Measurements from ENCODE around the gene MEGF11.

MEGF11 gene

GRCh38 chr15:66170042-66170441, 83.5 kb downstream of the MEGF11 start:
- DNase-seq (ENCODE audit: low read depth): no peak

- DNase-seq (ENCODE audit: low read depth): no peak
These were observed 83.9 kb downstream of the MEGF11 start for GRCh38 chr15:66169625-66170024.

GRCh38 chr15:66169023-66169422, 84.5 kb downstream of the MEGF11 start:
- no peak for DNase-seq (ENCODE audit: low read depth)

GRCh38 chr15:66167854-66168253, 85.7 kb downstream of the MEGF11 start:
- DNase-seq (ENCODE audit: low read depth): no peak

- no peak for DNase-seq (ENCODE audit: low read depth)
These were observed 87.7 kb downstream of the MEGF11 start for GRCh38 chr15:66165856-66166255.

GRCh38 chr15:66164788-66165187, 88.8 kb downstream of the MEGF11 start:
- DNase-seq (ENCODE audit: low read depth): no peak

- no peak for DNase-seq (ENCODE audit: low read depth)
These were observed 90.0 kb downstream of the MEGF11 start for GRCh38 chr15:66163553-66163952.

GRCh38 chr15:66162286-66162685, 91.3 kb downstream of the MEGF11 start:
- no peak for DNase-seq (ENCODE audit: low read depth)

- no peak for DNase-seq (ENCODE audit: low read depth)
These were observed 91.9 kb downstream of the MEGF11 start for GRCh38 chr15:66161575-66162118.

GRCh38 chr15:66161108-66161507, 92.4 kb downstream of the MEGF11 start:
- no peak for DNase-seq (ENCODE audit: low read depth)

- DNase-seq (ENCODE audit: low read depth): no peak
These were observed 96.0 kb downstream of the MEGF11 start for GRCh38 chr15:66157507-66157906.

GRCh38 chr15:66156310-66156975, 97.1 kb downstream of the MEGF11 start:
- no peak for DNase-seq (ENCODE audit: low read depth)

- DNase-seq (ENCODE audit: low read depth): no peak
These were observed 98.5 kb downstream of the MEGF11 start for GRCh38 chr15:66155065-66155464.

GRCh38 chr15:66154581-66154980, 99.0 kb downstream of the MEGF11 start:
- no peak for DNase-seq (ENCODE audit: low read depth)

GRCh38 chr15:66153549-66154415, 99.8 kb downstream of the MEGF11 start:
- no peak for DNase-seq (ENCODE audit: low read depth)

GRCh38 chr15:66152650-66153049, 100.9 kb downstream of the MEGF11 start:
- DNase-seq (ENCODE audit: low read depth): no peak

- no peak for DNase-seq (ENCODE audit: low read depth)
These were observed 101.7 kb downstream of the MEGF11 start for GRCh38 chr15:66151809-66152208.

GRCh38 chr15:66149871-66150270, 103.7 kb downstream of the MEGF11 start:
- DNase-seq (ENCODE audit: low read depth): no peak

GRCh38 chr15:66148187-66148586, 105.4 kb downstream of the MEGF11 start:
- DNase-seq (ENCODE audit: low read depth): no peak

- DNase-seq (ENCODE audit: low read depth): no peak
These were observed 106.1 kb downstream of the MEGF11 start for GRCh38 chr15:66147440-66147839.

GRCh38 chr15:66145726-66146182, 107.8 kb downstream of the MEGF11 start:
- DNase-seq (ENCODE audit: low read depth): no peak

GRCh38 chr15:66144978-66145725, 108.4 kb downstream of the MEGF11 start:
- DNase-seq (ENCODE audit: low read depth): no peak
